SU-DHL-6 (cell line): ENCODE measurements around the gene CCDC106.

Experiments used
- H2AFZ ChIP-seq: fragments of 200-600 bp; sonication (generic); 2 replicates; pipeline ENCODE4 v1.6.1; 2014; ENCODE audit warnings: low read depth, mild to moderate bottlenecking, moderate library complexity, mixed read lengths, antibody characterized with exemption, low read length; ENCODE audit not compliant: severe bottlenecking
- H3F3A ChIP-seq: fragments of 200-600 bp; shearing (Covaris generic); 2 replicates; pipeline ENCODE4 v1.6.0; 2016; ENCODE audit warnings: antibody characterized with exemption, mild to moderate bottlenecking; ENCODE audit not compliant: insufficient read depth
- H3K27ac ChIP-seq: fragments of 200-600 bp; sonication (generic); 2 replicates; pipeline ENCODE4 v1.5.1; 2016; ENCODE audit warnings: low read depth, mild to moderate bottlenecking, low read length, moderate library complexity, mixed read lengths
- H3K27me3 ChIP-seq: fragments of 200-600 bp; sonication (generic), shearing (Covaris generic); 2 replicates; pipeline ENCODE4 v1.6.0; 2014; ENCODE audit warnings: mild to moderate bottlenecking, low read length
- H3K36me3 ChIP-seq: fragments of 200-600 bp; sonication (generic); 2 replicates; pipeline ENCODE4 v1.6.1; 2014; ENCODE audit warnings: mild to moderate bottlenecking, low read length, mixed read lengths
- H3K4me2 ChIP-seq: fragments of 300-600, 200-600 bp; shearing (Covaris generic), sonication (generic); 2 replicates; pipeline ENCODE4 v1.6.0; 2014; ENCODE audit warnings: low read length, low read depth, mild to moderate bottlenecking; ENCODE audit not compliant: poor library complexity, severe bottlenecking
- H3K4me3 ChIP-seq: fragments of 200-600 bp; sonication (generic); 2 replicates; pipeline ENCODE4 v1.5.1; 2014; ENCODE audit warnings: antibody characterized with exemption, low read length, mild to moderate bottlenecking, mixed read lengths; ENCODE audit not compliant: insufficient read depth, poor library complexity, severe bottlenecking
- H3K79me2 ChIP-seq: fragments of 200-600 bp; sonication (generic); 2 replicates; pipeline ENCODE4 v1.6.1; 2014; ENCODE audit warnings: mild to moderate bottlenecking, low read length, moderate library complexity; ENCODE audit not compliant: insufficient read depth
- H3K9ac ChIP-seq: fragments of 200-600 bp; sonication (generic); 2 replicates; pipeline ENCODE4 v1.7.0; 2014; ENCODE audit warnings: mild to moderate bottlenecking, low read length
- H3K9me2 ChIP-seq: fragments of 200-600 bp; sonication (generic); replicated peaks from 2 replicates; pipeline ENCODE4 v1.6.1; 2014; ENCODE audit warnings: low read length; ENCODE audit not compliant: insufficient read depth
- H3K9me3 ChIP-seq: fragments of 200-600 bp; sonication (generic); 2 replicates; pipeline ENCODE4 v1.6.1; 2014; ENCODE audit warnings: low read length, mixed read lengths; ENCODE audit not compliant: insufficient read depth
- H4K20me1 ChIP-seq: fragments of 200-600 bp; sonication (generic); 2 replicates; pipeline ENCODE4 v1.6.1; 2014; ENCODE audit warnings: low read depth, mild to moderate bottlenecking, antibody characterized with exemption, low read length, moderate library complexity, mixed read lengths
- CTCF ChIP-seq: fragments of 200-600 bp; sonication (generic); IDR thresholded peaks from one replicate; pipeline ENCODE4 v1.5.1; 2017; ENCODE audit warnings: antibody characterized with exemption, mild to moderate bottlenecking, low read length, moderate library complexity; ENCODE audit not compliant: insufficient read depth, poor library complexity, severe bottlenecking
- EZH2phosphoT487 ChIP-seq: fragments of 200-600 bp; sonication (generic), shearing (Covaris generic); conservative IDR thresholded peaks from 2 replicates; pipeline ENCODE4 v1.6.1; 2018; ENCODE audit warnings: mild to moderate bottlenecking, antibody characterized with exemption, low read length, moderate library complexity, mixed read lengths

CCDC106 gene

DNA sequence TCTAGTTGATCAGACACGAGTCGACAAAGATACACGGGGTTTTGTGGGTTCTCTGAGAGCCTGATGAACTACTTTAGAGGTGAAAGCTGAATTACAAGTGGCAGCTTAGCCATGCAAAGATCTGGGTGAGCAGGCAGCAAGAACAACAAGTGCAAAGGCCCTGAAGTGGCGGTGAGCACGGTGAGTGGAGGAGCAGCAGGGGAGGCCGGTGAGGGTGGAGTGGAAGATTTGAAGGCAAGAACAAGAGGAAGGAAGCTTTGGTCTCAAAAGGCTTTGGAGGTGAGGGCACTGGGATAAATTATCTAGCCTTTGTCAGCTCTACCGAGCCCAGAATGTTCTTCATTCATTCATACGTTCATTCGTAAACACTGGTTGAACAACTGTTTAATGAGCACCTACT is 41.2 kb upstream of the CCDC106 start:
- H3K79me2 ChIP-seq = peaks cover 26% of the 10 kb centered on the region
- peaks cover 13% of the 10 kb centered on the region for H3F3A ChIP-seq
- H2AFZ ChIP-seq = no peak overlapping the region
- no peaks in the 10 kb centered on the region for H3K27me3 ChIP-seq
- H3K9me2 ChIP-seq = no peaks in the 10 kb centered on the region
- H3K9ac ChIP-seq = peak overlapping the region; percentile 98
- no peaks in the 10 kb centered on the region for H3K9me3 ChIP-seq
- no peaks in the 10 kb centered on the region for H3K36me3 ChIP-seq
- H4K20me1 ChIP-seq = no peaks in the 10 kb centered on the region
- TF ChIP-seq EZH2phosphoT487 (no peak), CTCF (no peak)
- no peak overlapping the region for H3K27ac ChIP-seq
- no peak overlapping the region for H3K4me3 ChIP-seq
- peak overlapping the region; percentile 86 for H3K4me2 ChIP-seq

- Histone ChIP-seq H3K36me3 (no peaks in the 10 kb centered on the region), H3K4me2 (no peak overlapping the region), H4K20me1 (no peaks in the 10 kb centered on the region), H3F3A (peaks cover 12% of the 10 kb centered on the region), H3K9ac (no peak overlapping the region), H3K27me3 (no peaks in the 10 kb centered on the region), H3K4me3 (no peak overlapping the region), H3K9me3 (no peaks in the 10 kb centered on the region), H3K9me2 (no peaks in the 10 kb centered on the region), H2AFZ (no peak overlapping the region), H3K27ac (no peak overlapping the region), H3K79me2 (peaks cover 26% of the 10 kb centered on the region)
- TF ChIP-seq CTCF = no peak
- TF ChIP-seq EZH2phosphoT487 = no peak
Measured at GRCh38 chr19:55609326-55609725, 38.7 kb upstream of the CCDC106 start.

DNA sequence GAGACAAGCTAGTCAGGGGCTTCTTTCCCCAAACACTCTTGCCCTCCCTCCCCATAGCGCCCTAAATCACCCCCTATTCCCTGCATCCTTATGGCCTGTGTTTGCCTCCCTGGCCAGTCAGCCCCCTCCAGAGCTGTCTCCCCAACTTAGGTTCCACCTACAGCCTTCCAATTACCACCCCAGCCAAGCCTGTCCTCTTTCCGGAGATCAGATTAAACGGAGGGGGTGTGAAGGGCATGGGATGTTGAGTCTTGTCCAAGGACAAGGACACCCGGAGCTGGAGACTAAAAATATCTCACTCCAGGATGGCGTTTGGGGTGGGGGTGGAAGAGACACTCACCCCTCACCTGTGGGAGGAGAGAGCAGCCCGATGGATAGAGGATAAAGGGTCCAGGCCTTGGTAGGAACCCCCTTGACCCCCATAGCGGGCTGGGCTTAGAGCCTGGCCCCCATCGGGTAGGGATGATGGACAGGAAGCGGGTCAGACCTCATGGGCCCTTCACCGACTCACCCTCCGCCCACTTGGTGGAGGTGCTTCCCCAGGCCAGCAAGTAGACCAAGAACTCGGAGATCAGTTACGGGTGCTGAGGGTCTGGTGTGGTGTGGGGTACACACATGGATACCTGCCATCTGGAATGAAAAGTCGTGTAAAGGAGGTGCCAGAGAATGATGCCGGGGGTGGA is 36.6 kb upstream of the CCDC106 start:
- H3K9me3 ChIP-seq = no peaks in the 10 kb centered on the region
- no peak overlapping the region for H3K4me3 ChIP-seq
- no peaks in the 10 kb centered on the region for H3K27me3 ChIP-seq
- no peaks in the 10 kb centered on the region for H4K20me1 ChIP-seq
- no peak overlapping the region for H2AFZ ChIP-seq
- peaks cover 24% of the 10 kb centered on the region for H3K79me2 ChIP-seq
- TF ChIP-seq EZH2phosphoT487 (no peak), CTCF (no peak)
- no peak overlapping the region for H3K9ac ChIP-seq
- no peak overlapping the region for H3K4me2 ChIP-seq
- H3F3A ChIP-seq = no peaks in the 10 kb centered on the region
- H3K27ac ChIP-seq = no peak overlapping the region
- H3K9me2 ChIP-seq = no peaks in the 10 kb centered on the region
- H3K36me3 ChIP-seq = no peaks in the 10 kb centered on the region
